Tibial nerve (tissue), 4 donors: ENCODE results near the gene PTPMT1. TPM values are rescaled to one million over a fixed set of nuclear protein-coding genes. Genes with fewer than 3 reads are reported as not detected.
A peak's percentile ranks its signal among the peaks of the same experiment; 100 is the strongest.
"Not testable (repeated sequence)": the region's sequence is repeated elsewhere in the genome, so short reads cannot be mapped to it uniquely, and the experiment has no call there.

Source experiments
- DNase-seq, 2 donors: peaks; one replicate each; pipeline ENCODE4 v3.0.0-alpha.2; 2019; ENCODE audit warnings: low spot score in 2 of 2
- H3K27ac ChIP-seq, 4 donors: fragments of 200-600 bp; sonication (generic) in 3 of 4; one replicate each; pipeline ENCODE4 v1.5.1; 2017 to 2019; ENCODE audit warnings: mild to moderate bottlenecking in 1 of 4
- H3K27me3 ChIP-seq, 2 donors: fragments of 200-600 bp; sonication (generic) in 1 of 2; one replicate each; pipeline versions ENCODE4 v1.5.1 to v1.6.0; 2017 to 2019
- H3K36me3 ChIP-seq, 3 donors: fragments of 200-600 bp; sonication (generic); one replicate each; pipeline ENCODE4 v1.5.1; 2018 to 2019
- H3K4me1 ChIP-seq, 4 donors: fragments of 200-600 bp; sonication (generic) in 3 of 4; one replicate each; pipeline ENCODE4 v1.5.1; 2017 to 2019
- H3K4me3 ChIP-seq, 4 donors: fragments of 200-600 bp; sonication (generic) in 3 of 4; one replicate each; pipeline ENCODE4 v1.5.1; 2017 to 2019; ENCODE audit warnings: mild to moderate bottlenecking in 1 of 4, moderate library complexity in 1 of 4
- H3K9me3 ChIP-seq, 4 donors: fragments of 200-600 bp; sonication (generic) in 3 of 4; one replicate each; pipeline ENCODE4 v1.5.1; 2017 to 2019
- CTCF ChIP-seq, 5 experiments: fragments of 200-600 bp in 3 of 5; fragments of 450-650 bp in 2 of 5; sonication (generic) in 3 of 5; IDR thresholded peaks; one replicate each; pipeline ENCODE4 v1.5.1; 2016 to 2019; ENCODE audit warnings: antibody characterized with exemption in 5 of 5, mild to moderate bottlenecking in 3 of 5, moderate library complexity in 2 of 5
- EP300 ChIP-seq, 2 donors: sonication (generic); formaldehyde crosslinking; IDR thresholded peaks; one replicate each; pipeline ENCODE4 v1.6.1; 2017; ENCODE audit warnings: antibody characterized with exemption in 2 of 2, mild to moderate bottlenecking in 1 of 2
- POLR2A ChIP-seq, 2 donors: fragments of 450-650 bp; IDR thresholded peaks; one replicate each; pipeline ENCODE4 v1.6.1; 2017; ENCODE audit warnings: antibody characterized with exemption in 2 of 2, mild to moderate bottlenecking in 2 of 2, moderate library complexity in 2 of 2
- WGBS, 2 donors: methylation state at CpG; one replicate each; pipeline ENCODE4 v1.1.5; 2018; 5-methylcytosine and 5-hydroxymethylcytosine counted together
- total RNA-seq, 4 donors: library from RNA; depleted of rRNA; stranded (reverse); fragments of >200 nt; gene quantifications; one replicate each; pipeline ENCODE4 v1.1.0, GENCODE V29; 2016

The PTPMT1 gene
- total RNA-seq, 4 donors from 2014 or later, result 97.3 to 158 (median 137) TPM

DNA sequence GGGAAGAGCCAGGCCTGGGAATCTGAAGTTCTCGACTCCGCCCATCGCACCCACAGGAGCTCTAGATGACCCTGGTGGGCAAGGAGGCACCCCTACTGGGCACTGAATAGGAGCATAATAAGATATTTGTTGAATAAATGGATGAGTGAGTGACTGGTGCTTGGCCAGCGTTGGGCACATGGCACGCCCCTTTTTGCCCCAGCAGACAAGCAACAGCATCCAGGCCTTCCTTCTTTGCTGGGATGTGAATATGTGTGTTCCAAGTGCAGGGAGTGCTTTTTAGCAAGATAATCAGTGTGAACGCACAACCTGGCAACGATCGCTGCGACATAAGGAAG is 12.0 kb upstream of the PTPMT1 start:
- WGBS, 2 donors, result 9 to 11% methylated on average over 9 of the region's 9 CpGs
- H3K9me3 ChIP-seq, result no peaks in the 10 kb centered on the region
- H3K27ac ChIP-seq, result peak overlapping the region; percentile 90 to 97 (median 92)
- H3K27me3 ChIP-seq, result no peaks in the 10 kb centered on the region
- H3K4me3 ChIP-seq, result peak overlapping the region; percentile 92 to 99 (median 96)
- H3K4me1 ChIP-seq, result peaks cover 0 to 44% (median 14%) of the 10 kb centered on the region in 4 donors
- peak; percentile 18 to 25 for DNase-seq
- peaks cover 0 to 4% (median 0%) of the 10 kb centered on the region in 3 donors for H3K36me3 ChIP-seq
- TF ChIP-seq POLR2A (IDR thresholded peaks at IDR 0.05) (no peak), EP300 (IDR thresholded peaks at IDR 0.05) (no peak), CTCF (IDR thresholded peaks at IDR 0.05) (no peak)

DNA sequence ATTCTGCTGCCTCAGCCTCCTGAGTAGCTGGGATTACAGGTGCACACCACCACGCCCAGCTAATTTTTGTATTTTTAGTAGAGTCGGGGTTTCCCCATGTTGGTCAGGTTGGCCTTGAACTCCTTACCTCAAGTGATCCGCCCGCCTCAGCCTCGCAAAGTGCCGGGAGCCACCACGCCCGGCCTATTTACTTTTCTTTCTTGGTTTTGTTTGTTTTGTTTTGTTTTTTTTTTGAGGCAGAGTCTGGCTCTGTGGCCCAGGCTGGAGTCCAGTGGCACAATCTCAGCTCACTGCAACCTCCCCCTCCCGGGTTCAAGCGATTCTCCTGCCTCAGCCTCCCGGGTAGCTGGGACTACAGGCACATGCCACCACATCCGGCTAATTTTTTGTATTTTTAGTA is 8.4 kb upstream of the PTPMT1 start:
- not testable (repeated sequence) for H3K27me3 ChIP-seq, H3K9me3 ChIP-seq, H3K4me1 ChIP-seq, H3K36me3 ChIP-seq, H3K27ac ChIP-seq, DNase-seq, H3K4me3 ChIP-seq
- 96 to 97% methylated on average over 12 of the region's 12 CpGs for WGBS, 2 donors

DNA sequence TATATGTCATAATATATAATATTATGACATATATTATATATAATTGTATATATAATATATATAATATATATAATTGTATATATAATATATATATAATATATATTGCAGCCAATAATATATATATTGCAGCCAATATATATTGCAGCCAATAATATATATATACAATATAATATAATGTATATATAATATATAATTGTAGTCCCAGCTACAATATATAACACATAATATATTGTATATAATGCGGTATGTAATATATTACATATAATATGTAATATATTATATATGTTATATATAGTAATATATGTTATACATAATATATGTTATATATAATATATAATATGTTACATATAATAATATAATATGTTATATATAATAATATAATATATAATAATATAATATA is 6.7 kb upstream of the PTPMT1 start:
- no peak for TF ChIP-seq CTCF (IDR thresholded peaks at IDR 0.05)
- no peak for TF ChIP-seq EP300 (IDR thresholded peaks at IDR 0.05)
- no peak for TF ChIP-seq POLR2A (IDR thresholded peaks at IDR 0.05)

DNA sequence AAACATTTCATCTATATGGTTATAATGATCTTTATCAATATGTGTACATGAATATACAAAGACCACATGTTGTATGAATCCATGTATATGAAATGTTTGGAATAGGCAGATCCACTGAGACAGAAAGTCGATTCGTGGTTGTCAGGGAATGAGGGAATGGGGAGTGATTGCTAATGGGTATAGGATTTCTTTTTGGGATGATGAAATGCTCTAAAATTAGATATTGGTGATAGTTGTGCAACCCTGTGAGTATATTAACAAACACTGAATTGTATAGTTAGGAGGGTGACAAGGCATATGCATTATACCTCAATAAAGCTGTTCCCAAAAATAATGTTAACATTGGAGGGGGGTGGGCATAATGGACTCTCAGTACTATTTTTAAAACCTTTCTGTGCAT is 5.0 kb upstream of the PTPMT1 start:
- TF ChIP-seq EP300 (IDR thresholded peaks at IDR 0.05), result no peak
- Histone ChIP-seq H3K27ac (no peak overlapping the region), H3K36me3 (peaks cover 0 to 3% (median 0%) of the 10 kb centered on the region in 3 donors), H3K4me1 (peaks cover 0 to 7% (median 2%) of the 10 kb centered on the region in 4 donors), H3K27me3 (no peaks in the 10 kb centered on the region), H3K9me3 (no peaks in the 10 kb centered on the region), H3K4me3 (no peak overlapping the region)
- WGBS, 2 donors, result 79 to 80% methylated on average over 2 of the region's 2 CpGs
- DNase-seq, result no peak

More for the DNA sequence above, 6.7 kb upstream of the PTPMT1 start:
- DNase-seq, result no peak
- H3K9me3 ChIP-seq, result no peaks in the 10 kb centered on the region
- no peaks in the 10 kb centered on the region for H3K27me3 ChIP-seq
- no peak overlapping the region for H3K27ac ChIP-seq
- H3K4me3 ChIP-seq, result no peak overlapping the region
- peaks cover 0 to 2% (median 0%) of the 10 kb centered on the region in 4 donors for H3K4me1 ChIP-seq
- 80 to 100% methylated on average over 1 of the region's 1 CpG for WGBS, 2 donors
- peaks cover 0 to 4% (median 0%) of the 10 kb centered on the region in 3 donors for H3K36me3 ChIP-seq

DNA sequence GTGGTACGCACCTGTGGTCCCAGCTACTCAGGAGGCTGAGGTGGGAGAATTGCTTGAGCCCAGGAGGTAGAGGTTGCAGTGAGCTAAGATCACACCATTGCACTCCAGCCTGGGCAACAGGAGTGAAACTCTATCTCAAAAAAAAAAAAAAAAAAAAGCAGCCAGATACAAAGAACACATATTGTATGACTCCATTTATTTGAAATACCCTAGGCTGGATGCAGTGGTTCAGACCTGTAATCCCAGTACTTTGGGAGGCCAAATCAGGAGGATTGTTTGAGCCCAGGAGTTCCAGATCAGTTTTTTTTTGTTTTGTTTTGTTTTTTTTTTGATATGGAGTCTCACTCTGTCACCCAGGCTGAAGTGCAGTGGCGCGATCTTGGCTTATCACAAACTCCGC is 3.0 kb upstream of the PTPMT1 start:
- not testable (repeated sequence) for DNase-seq
- 95% methylated on average over 4 of the region's 4 CpGs for WGBS, 2 donors

GRCh38 chr11:47564366-47564765 is 1.0 kb upstream of the PTPMT1 start:
- H3K27me3 ChIP-seq, H3K4me3 ChIP-seq, H3K27ac ChIP-seq, DNase-seq, H3K9me3 ChIP-seq: not testable (repeated sequence)
- WGBS, 2 donors, result 92 to 95% methylated on average over 10 of the region's 10 CpGs
- H3K4me1 ChIP-seq, result peaks cover 0 to 21% (median 8%) of the 10 kb centered on the region in 4 donors
- H3K36me3 ChIP-seq, result peaks cover 0 to 13% (median 0%) of the 10 kb centered on the region in 3 donors

More for the DNA sequence above, 3.0 kb upstream of the PTPMT1 start:
- H3K27ac ChIP-seq, H3K4me3 ChIP-seq, H3K27me3 ChIP-seq, H3K9me3 ChIP-seq, H3K36me3 ChIP-seq: not testable (repeated sequence)
- H3K4me1 ChIP-seq, result peaks cover 0 to 21% (median 8%) of the 10 kb centered on the region in 4 donors

DNA sequence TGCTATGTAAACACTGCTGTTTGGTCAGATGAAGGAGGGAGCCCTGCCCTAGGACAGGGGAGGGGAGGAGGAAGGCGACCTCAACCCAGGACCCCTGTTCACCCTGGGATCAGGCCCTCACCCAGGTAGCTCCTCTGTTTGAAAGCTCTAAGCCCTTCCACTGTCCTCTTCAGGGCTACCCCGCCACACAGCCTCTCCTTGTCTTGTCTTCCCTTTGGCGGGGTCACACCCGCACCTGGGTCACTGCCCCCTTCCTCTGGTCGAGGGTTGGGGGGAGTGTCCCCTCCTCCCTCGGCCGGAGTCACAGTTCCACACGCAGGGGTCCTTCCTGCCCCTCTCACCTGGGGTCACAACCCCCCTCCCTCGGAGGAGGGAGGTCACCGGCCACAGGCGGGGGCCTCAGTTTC is 463 bp upstream of the PTPMT1 start:
- H3K27ac ChIP-seq, result peak overlapping the region; percentile 75 to 93 (median 88)
- 10 to 20% methylated on average over 9 to 11 of the region's 11 CpGs for WGBS, 2 donors
- peaks cover 0 to 18% (median 0%) of the 10 kb centered on the region in 3 donors for H3K36me3 ChIP-seq
- H3K9me3 ChIP-seq, result no peaks in the 10 kb centered on the region
- H3K4me1 ChIP-seq, result peaks cover 0 to 21% (median 8%) of the 10 kb centered on the region in 4 donors
- no peaks in the 10 kb centered on the region for H3K27me3 ChIP-seq
- TF ChIP-seq EP300 (IDR thresholded peaks at IDR 0.05) (no peak), CTCF (IDR thresholded peaks at IDR 0.05) (no peak), POLR2A (IDR thresholded peaks at IDR 0.05) (no peak)
- peak overlapping the region; percentile 78 to 81 (median 80) for H3K4me3 ChIP-seq
- no peak for DNase-seq
